IMR-90 (cell line): ENCODE measurements around the gene TLCD2. TPM values are rescaled to one million over a fixed set of nuclear protein-coding genes. Genes with fewer than 3 reads are reported as not detected.

Source experiments
- ATAC-seq: fragments of 200-7000 bp; cut with Tn5 transposase; 2 replicates; pipeline ENCODE4 v1.9.1; 2020; ENCODE audit warnings: low read depth, mild to moderate bottlenecking, moderate library complexity
- BruUV-seq: library from RNA; stranded (reverse); fragments of 400-500 nt; replicated peaks from 2 replicates; lab custom pipeline; 2021; lab: Mats Ljungman, UMichigan
- CTCF ChIA-PET: fragments of 300-600 bp; formaldehyde crosslinking; extraction: SDS; loops from one replicate; lab custom pipeline; 2021; ENCODE audit warnings: antibody characterized with exemption; lab: Yijun Ruan, JAX
- POLR2A ChIA-PET: fragments of 300-600 bp; sonication (Branson Sonifier 250); formaldehyde crosslinking; loops from one replicate; lab custom pipeline; 2022; ENCODE audit warnings: antibody characterized with exemption; ENCODE audit not compliant: unreplicated experiment; lab: Charles Lee
- DNase-seq: peaks from one replicate; pipeline ENCODE4 v3.0.0; 2013
- H2AFZ ChIP-seq: replicated peaks from 2 replicates; pipeline ENCODE3; 2013; ENCODE audit warnings: low read length, mild to moderate bottlenecking; ENCODE audit not compliant: poor library complexity
- H2AK5ac ChIP-seq: 2 replicates; pipeline ENCODE4 v1.6.1; 2013; ENCODE audit warnings: low read depth, low read length, inconsistent platforms
- H2AK9ac ChIP-seq: replicated peaks from 2 replicates; pipeline ENCODE3; 2013; ENCODE audit warnings: mild to moderate bottlenecking, low read depth, low read length, moderate library complexity; ENCODE audit not compliant: poor library complexity
- H2BK120ac ChIP-seq: 2 replicates; pipeline ENCODE4 v1.6.1; 2013; ENCODE audit warnings: low read depth, low read length, inconsistent platforms
- H2BK15ac ChIP-seq: 3 replicates; pipeline ENCODE4 v1.6.1; 2013; ENCODE audit warnings: low read depth, low read length, inconsistent platforms
- H2BK20ac ChIP-seq: 2 replicates; pipeline ENCODE4 v1.6.1; 2013; ENCODE audit warnings: low read depth, mild to moderate bottlenecking, inconsistent platforms, low read length, moderate library complexity
- H2BK5ac ChIP-seq: 2 replicates; pipeline ENCODE4 v1.6.1; 2013; ENCODE audit warnings: mild to moderate bottlenecking, low read depth, low read length, inconsistent platforms; ENCODE audit not compliant: poor library complexity, severe bottlenecking
- H3K14ac ChIP-seq: replicated peaks from 2 replicates; pipeline ENCODE4 v1.6.1; 2013; ENCODE audit warnings: low read depth, low read length, inconsistent platforms
- H3K18ac ChIP-seq: 2 replicates; pipeline ENCODE4 v1.6.1; 2013; ENCODE audit warnings: low read depth, low read length, control low read depth
- H3K23ac ChIP-seq: 2 replicates; pipeline ENCODE4 v1.6.1; 2013; ENCODE audit warnings: low read depth, low read length, inconsistent platforms
- H3K27ac ChIP-seq: 2 replicates; pipeline ENCODE4 v1.5.1; 2013; ENCODE audit warnings: mild to moderate bottlenecking, control low read depth, low read length; ENCODE audit not compliant: insufficient read depth
- H3K27me3 ChIP-seq: 2 replicates; pipeline ENCODE4 v1.6.1; 2013; ENCODE audit warnings: low read length; ENCODE audit not compliant: control insufficient read depth, insufficient read depth
- H3K36me3 ChIP-seq: 2 replicates; pipeline ENCODE4 v1.6.1; 2013; ENCODE audit warnings: low read length, mixed read lengths; ENCODE audit not compliant: control insufficient read depth, insufficient read depth
- H3K4ac ChIP-seq: 2 replicates; pipeline ENCODE4 v1.6.1; 2013; ENCODE audit warnings: low read depth, low read length, inconsistent platforms
- H3K4me1 ChIP-seq: 2 replicates; pipeline ENCODE4 v1.6.1; 2013; ENCODE audit warnings: low read length, mixed read lengths; ENCODE audit not compliant: control insufficient read depth, insufficient read depth
- H3K4me2 ChIP-seq: 2 replicates; pipeline ENCODE4 v1.6.1; 2013; ENCODE audit warnings: low read depth, mild to moderate bottlenecking, control low read depth, low read length, moderate library complexity
- H3K4me3 ChIP-seq: 2 replicates; pipeline ENCODE4 v1.5.1; 2013; ENCODE audit warnings: low read depth, mild to moderate bottlenecking, control low read depth, low read length, moderate library complexity; ENCODE audit not compliant: insufficient read depth
- H3K56ac ChIP-seq: 2 replicates; pipeline ENCODE4 v1.6.1; 2013; ENCODE audit warnings: low read length, inconsistent platforms; ENCODE audit not compliant: insufficient read depth; ENCODE audit errors: extremely low read depth
- H3K79me1 ChIP-seq, 2 experiments: 2 replicates each; pipeline ENCODE4 v1.6.1; 2013; ENCODE audit warnings: low read length in 2 of 2, inconsistent platforms in 1 of 2, low read depth in 1 of 2
- H3K9ac ChIP-seq: 2 replicates; pipeline ENCODE4 v1.6.1; 2013; ENCODE audit warnings: low read depth, low read length, control low read depth
- H3K9me1 ChIP-seq: 2 replicates; pipeline ENCODE4 v1.6.1; 2013; ENCODE audit warnings: low read length, inconsistent platforms; ENCODE audit not compliant: insufficient read depth
- H3K9me3 ChIP-seq: 2 replicates; pipeline ENCODE4 v1.6.1; 2013; ENCODE audit warnings: low read length; ENCODE audit not compliant: control insufficient read depth, insufficient read depth
- H4K20me1 ChIP-seq: 2 replicates; pipeline ENCODE4 v1.6.1; 2013; ENCODE audit warnings: low read length, inconsistent platforms; ENCODE audit not compliant: insufficient read depth
- H4K5ac ChIP-seq: 2 replicates; pipeline ENCODE4 v1.6.1; 2013; ENCODE audit warnings: mild to moderate bottlenecking, low read depth, low read length, control low read depth
- H4K8ac ChIP-seq, 2 experiments: 2 replicates each; pipeline ENCODE4 v1.6.1; 2013; ENCODE audit warnings: low read depth in 2 of 2, low read length in 2 of 2, control low read depth in 1 of 2, inconsistent platforms in 1 of 2
- H4K91ac ChIP-seq: 2 replicates; pipeline ENCODE4 v1.6.1; 2013; ENCODE audit warnings: low read depth, low read length, inconsistent platforms; ENCODE audit not compliant: insufficient read depth
- ELK1 ChIP-seq: fragments of 150-350 bp; IDR thresholded peaks from 2 replicates; pipeline ENCODE4 v1.6.1; 2016; ENCODE audit warnings: low read depth, mild to moderate bottlenecking, low read length, moderate library complexity, borderline replicate concordance
- MXI1 ChIP-seq: IDR thresholded peaks from 2 replicates; pipeline ENCODE4 v1.6.1; 2012; ENCODE audit warnings: low read depth, mild to moderate bottlenecking, low read length, moderate library complexity, borderline replicate concordance
- WGBS, 2 experiments: methylation state at CpG; one replicate each; pipeline versions ENCODE4 v1.1.5 to v1.1.7; 2013; ENCODE audit warnings: missing lambda C conversion rate in 2 of 2; ENCODE audit not compliant: insufficient read length in 1 of 2; ENCODE audit errors: extremely low coverage in 2 of 2; 5-methylcytosine and 5-hydroxymethylcytosine counted together
- dilution Hi-C: fragments of 300-500 bp; cut with HindIII; formaldehyde crosslinking; loops from one replicate; pipeline ENCODE4 v1.14.3; 2018; ENCODE audit warnings: low sequenced_read_pairs; ENCODE audit not compliant: unreplicated experiment
- in situ Hi-C: fragments of 300-500 bp; cut with MboI; formaldehyde crosslinking; loops from 3 replicates; pipeline ENCODE4 v1.14.3; 2019; ENCODE audit warnings: low sequenced_read_pairs, inconsistent platforms, mixed read lengths
- intact Hi-C: fragments of 100-400 bp; cut with micrococcal nuclease; formaldehyde crosslinking; loops from 2 replicates; pipeline ENCODE4 v1.10.0; 2022
- polyA plus RNA-seq, 3 experiments: library from polyadenylated mRNA; depleted of rRNA; stranded (reverse); fragments of >200 nt; gene quantifications; 2 replicates each; pipeline ENCODE4 v1.2.3, GENCODE V29; 2012; ENCODE audit warnings: low replicate concordance in 1 of 3
- total RNA-seq: library from RNA; depleted of rRNA; stranded (reverse); fragments of >200 nt; gene quantifications from 2 replicates; pipeline ENCODE4 v1.2.3, GENCODE V29; 2012
- TF ChIP-seq, protein P1 (sequence below): conservative IDR thresholded peaks from 2 replicates; pipeline ENCODE4 v1.5.1; 2012; ENCODE audit warnings: mild to moderate bottlenecking, low read depth, low read length, improper control_type of control experiment

The TLCD2 gene
- total and polyA plus RNA-seq, 2 of the 4 experiments (the other 2 are of a cell fraction): 0.72 to 1.2 TPM

- dilution Hi-C loops (no loop called here), intact Hi-C loops (no loop called here)
- 38% methylated on average over 7 of the region's 51 CpGs; no CpG with 5 or more reads in 1 of the 2 experiments for WGBS, 2 experiments
Observed at GRCh38 chr17:1724869-1725641, 14.9 kb upstream of the TLCD2 start.

More at GRCh38 chr17:1724869-1725641, 14.9 kb upstream of the TLCD2 start:
- Histone ChIP-seq H4K91ac (peak overlapping the region; percentile 51), H4K20me1 (no peaks in the 10 kb centered on the region), H3K9ac (peak overlapping the region; percentile 49; the same call in 1 of the 2 replicates), H3K4me1 (peaks cover 11% of the 10 kb centered on the region), H2BK15ac (no peak overlapping the region; the same call in 2 of the 3 replicates), H3K79me1 (peaks cover 10 to 19% of the 10 kb centered on the region in 2 experiments), H3K14ac (no peak overlapping the region), H3K23ac (peak overlapping the region; percentile 74), H2AK9ac (peak overlapping the region; percentile 98), H2BK5ac (peak overlapping the region; percentile 8), H3K9me3 (no peaks in the 10 kb centered on the region), H3K9me1 (peaks cover 11% of the 10 kb centered on the region), H4K5ac (no peak overlapping the region; the same call in 1 of the 2 replicates), H3K27me3 (no peaks in the 10 kb centered on the region), H2AFZ (peak overlapping the region; percentile 98), H3K18ac (no peak overlapping the region), H2AK5ac (peak overlapping the region; percentile 91), H3K27ac (peak overlapping the region; percentile 28; the same call in 1 of the 2 replicates), H3K36me3 (peaks cover 22% of the 10 kb centered on the region; the same call in 1 of the 2 replicates), H2BK120ac (no peak overlapping the region; the same call in 1 of the 2 replicates), H3K56ac (no peak overlapping the region), H3K4ac (peak overlapping the region; percentile 64), H2BK20ac (no peak overlapping the region), H3K4me2 (peak overlapping the region; percentile 78), H3K4me3 (peak overlapping the region; percentile 70), H4K8ac (peak overlapping the region; percentile 60 to 71)
- DNase-seq: no peak
- ChIA-PET CTCF (no interaction called here), POLR2A (no interaction called here)
- in situ Hi-C loops: loop anchor here (5.0 to 25.0 kb wide), 2 partner anchors 62 to 312 kb away; partner anchors contain the start of genes DPH1, OVCA2 and RTN4RL1
- BruUV-seq: no TSS peak
- TF ChIP-seq, protein P1, sequence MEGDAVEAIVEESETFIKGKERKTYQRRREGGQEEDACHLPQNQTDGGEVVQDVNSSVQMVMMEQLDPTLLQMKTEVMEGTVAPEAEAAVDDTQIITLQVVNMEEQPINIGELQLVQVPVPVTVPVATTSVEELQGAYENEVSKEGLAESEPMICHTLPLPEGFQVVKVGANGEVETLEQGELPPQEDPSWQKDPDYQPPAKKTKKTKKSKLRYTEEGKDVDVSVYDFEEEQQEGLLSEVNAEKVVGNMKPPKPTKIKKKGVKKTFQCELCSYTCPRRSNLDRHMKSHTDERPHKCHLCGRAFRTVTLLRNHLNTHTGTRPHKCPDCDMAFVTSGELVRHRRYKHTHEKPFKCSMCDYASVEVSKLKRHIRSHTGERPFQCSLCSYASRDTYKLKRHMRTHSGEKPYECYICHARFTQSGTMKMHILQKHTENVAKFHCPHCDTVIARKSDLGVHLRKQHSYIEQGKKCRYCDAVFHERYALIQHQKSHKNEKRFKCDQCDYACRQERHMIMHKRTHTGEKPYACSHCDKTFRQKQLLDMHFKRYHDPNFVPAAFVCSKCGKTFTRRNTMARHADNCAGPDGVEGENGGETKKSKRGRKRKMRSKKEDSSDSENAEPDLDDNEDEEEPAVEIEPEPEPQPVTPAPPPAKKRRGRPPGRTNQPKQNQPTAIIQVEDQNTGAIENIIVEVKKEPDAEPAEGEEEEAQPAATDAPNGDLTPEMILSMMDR: peak; percentile 18; the same call in 1 of the 2 replicates
- no peak for TF ChIP-seq MXI1
- no peak for TF ChIP-seq ELK1
- ATAC-seq: peak; percentile 73
